Neural cell (in vitro differentiated cells): Measurements from ENCODE around the gene DAGLB. TPM values are rescaled to one million over a fixed set of nuclear protein-coding genes. Genes with fewer than 3 reads are reported as not detected.

ENCODE experiments used
- H2AFZ ChIP-seq: fragments of 200-600, 300-800 bp; sonication (generic), shearing (Covaris generic); 2 replicates; pipeline ENCODE4 v1.6.0; 2014; ENCODE audit warnings: low read depth, mild to moderate bottlenecking, antibody characterized with exemption, low read length, moderate library complexity
- H3F3A ChIP-seq: fragments of 200-600 bp; shearing (Covaris generic); 2 replicates; pipeline ENCODE4 v1.6.1; 2016; ENCODE audit warnings: mild to moderate bottlenecking, moderate library complexity, mixed read lengths, antibody characterized with exemption, low read length; ENCODE audit not compliant: insufficient read depth, poor library complexity, severe bottlenecking
- H3K27ac ChIP-seq: fragments of 200-600, 300-800 bp; sonication (generic), shearing (Covaris generic); 2 replicates; pipeline ENCODE4 v1.5.1; 2014; ENCODE audit warnings: mild to moderate bottlenecking, low read length, moderate library complexity
- H3K27me3 ChIP-seq: fragments of 300-800, 200-600 bp; sonication (generic), shearing (Covaris generic); 2 replicates; pipeline ENCODE4 v1.6.0; 2014; ENCODE audit warnings: mild to moderate bottlenecking, low read depth, low read length, moderate library complexity; ENCODE audit not compliant: insufficient read depth
- H3K36me3 ChIP-seq: fragments of 300-800, 200-600 bp; sonication (generic), shearing (Covaris generic); 2 replicates; pipeline ENCODE4 v1.5.1; 2014; ENCODE audit warnings: mild to moderate bottlenecking, antibody characterized with exemption, low read length, moderate library complexity; ENCODE audit not compliant: insufficient read depth
- H3K4me2 ChIP-seq: fragments of 300-800, 200-600 bp; sonication (generic), shearing (Covaris generic); 2 replicates; pipeline ENCODE4 v1.6.0; 2014; ENCODE audit warnings: mild to moderate bottlenecking, low read length
- H3K4me3 ChIP-seq: fragments of 300-800, 200-600 bp; sonication (generic), shearing (Covaris generic); 2 replicates; pipeline ENCODE4 v1.5.1; 2014; ENCODE audit warnings: mild to moderate bottlenecking, low read length, moderate library complexity
- H3K79me2 ChIP-seq: fragments of 200-600 bp; shearing (Covaris generic); replicated peaks from 2 replicates; pipeline ENCODE4 v1.6.0; 2014; ENCODE audit warnings: mild to moderate bottlenecking, low read length, moderate library complexity; ENCODE audit not compliant: insufficient read depth
- H3K9ac ChIP-seq: fragments of 300-800, 200-600 bp; sonication (generic), shearing (Covaris generic); 2 replicates; pipeline ENCODE4 v1.6.1; 2016; ENCODE audit warnings: mild to moderate bottlenecking, low read length, mixed read lengths
- H3K9me2 ChIP-seq: fragments of 200-600 bp; shearing (Covaris generic); 2 replicates; pipeline ENCODE4 v1.6.1; 2016; ENCODE audit warnings: mild to moderate bottlenecking, low read length, mixed read lengths; ENCODE audit not compliant: insufficient read depth
- H3K9me3 ChIP-seq: fragments of 200-600, 300-800 bp; sonication (generic), shearing (Covaris generic); 2 replicates; pipeline ENCODE4 v1.6.1; 2016; ENCODE audit warnings: mild to moderate bottlenecking, mixed run types, low read length, moderate library complexity, mixed read lengths
- H4K20me1 ChIP-seq: fragments of 200-600 bp; shearing (Covaris generic); 2 replicates; pipeline ENCODE4 v1.6.1; 2016; ENCODE audit warnings: mild to moderate bottlenecking, mixed run types; ENCODE audit not compliant: insufficient read depth
- EP300 ChIP-seq: fragments of 450-650 bp; conservative IDR thresholded peaks from 2 replicates; pipeline ENCODE4 v1.6.1; 2014; ENCODE audit warnings: antibody characterized with exemption, mild to moderate bottlenecking, moderate library complexity; ENCODE audit not compliant: poor library complexity, severe bottlenecking
- EZH2 ChIP-seq: fragments of 200-600, 300-800 bp; shearing (Covaris generic), sonication (generic); IDR thresholded peaks from 2 replicates; pipeline ENCODE4 v1.6.1; 2014; ENCODE audit warnings: antibody characterized with exemption, low read length, borderline replicate concordance, mild to moderate bottlenecking; ENCODE audit not compliant: insufficient read depth, poor library complexity, severe bottlenecking
- MXI1 ChIP-seq: fragments of 450-650 bp; conservative IDR thresholded peaks from 2 replicates; pipeline ENCODE4 v1.6.1; 2014; ENCODE audit warnings: antibody characterized with exemption, mild to moderate bottlenecking; ENCODE audit not compliant: poor library complexity, severe bottlenecking
- POLR2AphosphoS5 ChIP-seq: IDR thresholded peaks from 2 replicates; pipeline ENCODE4 v1.6.1; 2012
- RAD21 ChIP-seq: fragments of 450-650 bp; conservative IDR thresholded peaks from 2 replicates; pipeline ENCODE4 v1.6.1; 2014; ENCODE audit warnings: antibody characterized with exemption, mild to moderate bottlenecking, moderate library complexity
- SMC3 ChIP-seq: fragments of 450-650 bp; conservative IDR thresholded peaks from 2 replicates; pipeline ENCODE4 v1.6.1; 2014; ENCODE audit warnings: antibody characterized with exemption, mild to moderate bottlenecking, moderate library complexity; ENCODE audit not compliant: poor library complexity
- TAF1 ChIP-seq: IDR thresholded peaks from 2 replicates; pipeline ENCODE4 v1.6.1; 2012; ENCODE audit warnings: low read depth
- polyA plus RNA-seq: library from polyadenylated mRNA; depleted of rRNA; stranded (reverse); fragments of >200 nt; gene quantifications from 2 replicates; pipeline ENCODE4 v1.2.3, GENCODE V29; 2014
- TF ChIP-seq, protein P1 (sequence below): fragments of 450-650 bp; IDR thresholded peaks from 2 replicates; pipeline ENCODE4 v1.5.1; 2014; ENCODE audit warnings: antibody characterized with exemption, mild to moderate bottlenecking, moderate library complexity; ENCODE audit not compliant: poor library complexity, severe bottlenecking
- TF ChIP-seq, protein P2 (sequence below): IDR thresholded peaks from 2 replicates; pipeline ENCODE4 v1.6.1; 2012; ENCODE audit warnings: borderline replicate concordance

Gene DAGLB
- polyA plus RNA-seq, 1 donor from 2014 or later = 32.3 TPM

DNA sequence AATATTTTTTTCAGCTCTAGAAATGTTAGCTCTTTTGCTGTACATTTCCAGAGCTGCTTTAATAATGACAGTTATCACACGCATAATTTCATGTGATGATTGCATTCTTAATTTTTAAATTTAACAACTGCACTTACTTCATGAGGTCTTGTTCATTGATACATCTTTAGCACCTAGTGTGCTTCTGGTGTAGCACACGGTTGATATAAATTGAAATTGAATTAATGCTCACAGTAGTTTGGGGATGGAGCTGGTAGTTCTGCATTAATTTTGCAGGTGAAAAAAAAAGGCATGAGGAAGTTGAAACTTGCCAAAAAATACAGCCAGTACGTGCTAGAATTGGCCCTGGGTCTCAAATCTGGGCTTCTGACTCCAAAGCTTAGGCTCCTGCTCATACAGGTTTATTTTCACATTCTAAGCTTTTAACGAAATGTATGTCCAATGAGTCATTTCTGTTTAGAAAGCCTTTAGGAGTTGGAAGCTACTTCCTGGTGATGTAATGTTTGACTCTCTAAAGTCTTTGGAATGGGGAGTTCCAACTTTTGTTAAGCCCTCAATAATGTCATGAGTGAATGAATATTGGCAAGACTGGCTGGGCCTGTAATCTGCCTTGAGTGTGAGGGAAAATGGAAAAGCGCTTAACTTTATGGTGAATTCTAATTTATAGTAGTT, 62.5 kb downstream of the DAGLB start:
- Histone ChIP-seq H3K9ac (no peak overlapping the region), H3K4me2 (no peak overlapping the region), H3K36me3 (no peaks in the 10 kb centered on the region), H3K27ac (no peak overlapping the region), H4K20me1 (peaks cover 13% of the 10 kb centered on the region), H3K27me3 (no peaks in the 10 kb centered on the region), H3K79me2 (peaks cover 70% of the 10 kb centered on the region), H3F3A (no peaks in the 10 kb centered on the region), H2AFZ (no peak overlapping the region), H3K9me2 (no peaks in the 10 kb centered on the region), H3K9me3 (no peaks in the 10 kb centered on the region), H3K4me3 (no peak overlapping the region)
- TF ChIP-seq, protein P1, sequence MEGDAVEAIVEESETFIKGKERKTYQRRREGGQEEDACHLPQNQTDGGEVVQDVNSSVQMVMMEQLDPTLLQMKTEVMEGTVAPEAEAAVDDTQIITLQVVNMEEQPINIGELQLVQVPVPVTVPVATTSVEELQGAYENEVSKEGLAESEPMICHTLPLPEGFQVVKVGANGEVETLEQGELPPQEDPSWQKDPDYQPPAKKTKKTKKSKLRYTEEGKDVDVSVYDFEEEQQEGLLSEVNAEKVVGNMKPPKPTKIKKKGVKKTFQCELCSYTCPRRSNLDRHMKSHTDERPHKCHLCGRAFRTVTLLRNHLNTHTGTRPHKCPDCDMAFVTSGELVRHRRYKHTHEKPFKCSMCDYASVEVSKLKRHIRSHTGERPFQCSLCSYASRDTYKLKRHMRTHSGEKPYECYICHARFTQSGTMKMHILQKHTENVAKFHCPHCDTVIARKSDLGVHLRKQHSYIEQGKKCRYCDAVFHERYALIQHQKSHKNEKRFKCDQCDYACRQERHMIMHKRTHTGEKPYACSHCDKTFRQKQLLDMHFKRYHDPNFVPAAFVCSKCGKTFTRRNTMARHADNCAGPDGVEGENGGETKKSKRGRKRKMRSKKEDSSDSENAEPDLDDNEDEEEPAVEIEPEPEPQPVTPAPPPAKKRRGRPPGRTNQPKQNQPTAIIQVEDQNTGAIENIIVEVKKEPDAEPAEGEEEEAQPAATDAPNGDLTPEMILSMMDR = no peak
- no peak for TF ChIP-seq TAF1
- TF ChIP-seq EZH2 = no peak
- no peak for TF ChIP-seq SMC3
- TF ChIP-seq, protein P2, sequence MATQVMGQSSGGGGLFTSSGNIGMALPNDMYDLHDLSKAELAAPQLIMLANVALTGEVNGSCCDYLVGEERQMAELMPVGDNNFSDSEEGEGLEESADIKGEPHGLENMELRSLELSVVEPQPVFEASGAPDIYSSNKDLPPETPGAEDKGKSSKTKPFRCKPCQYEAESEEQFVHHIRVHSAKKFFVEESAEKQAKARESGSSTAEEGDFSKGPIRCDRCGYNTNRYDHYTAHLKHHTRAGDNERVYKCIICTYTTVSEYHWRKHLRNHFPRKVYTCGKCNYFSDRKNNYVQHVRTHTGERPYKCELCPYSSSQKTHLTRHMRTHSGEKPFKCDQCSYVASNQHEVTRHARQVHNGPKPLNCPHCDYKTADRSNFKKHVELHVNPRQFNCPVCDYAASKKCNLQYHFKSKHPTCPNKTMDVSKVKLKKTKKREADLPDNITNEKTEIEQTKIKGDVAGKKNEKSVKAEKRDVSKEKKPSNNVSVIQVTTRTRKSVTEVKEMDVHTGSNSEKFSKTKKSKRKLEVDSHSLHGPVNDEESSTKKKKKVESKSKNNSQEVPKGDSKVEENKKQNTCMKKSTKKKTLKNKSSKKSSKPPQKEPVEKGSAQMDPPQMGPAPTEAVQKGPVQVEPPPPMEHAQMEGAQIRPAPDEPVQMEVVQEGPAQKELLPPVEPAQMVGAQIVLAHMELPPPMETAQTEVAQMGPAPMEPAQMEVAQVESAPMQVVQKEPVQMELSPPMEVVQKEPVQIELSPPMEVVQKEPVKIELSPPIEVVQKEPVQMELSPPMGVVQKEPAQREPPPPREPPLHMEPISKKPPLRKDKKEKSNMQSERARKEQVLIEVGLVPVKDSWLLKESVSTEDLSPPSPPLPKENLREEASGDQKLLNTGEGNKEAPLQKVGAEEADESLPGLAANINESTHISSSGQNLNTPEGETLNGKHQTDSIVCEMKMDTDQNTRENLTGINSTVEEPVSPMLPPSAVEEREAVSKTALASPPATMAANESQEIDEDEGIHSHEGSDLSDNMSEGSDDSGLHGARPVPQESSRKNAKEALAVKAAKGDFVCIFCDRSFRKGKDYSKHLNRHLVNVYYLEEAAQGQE = no peak
- no peak for TF ChIP-seq RAD21
- TF ChIP-seq EP300 = no peak
- no peak for TF ChIP-seq MXI1
- TF ChIP-seq POLR2AphosphoS5 = no peak

DNA sequence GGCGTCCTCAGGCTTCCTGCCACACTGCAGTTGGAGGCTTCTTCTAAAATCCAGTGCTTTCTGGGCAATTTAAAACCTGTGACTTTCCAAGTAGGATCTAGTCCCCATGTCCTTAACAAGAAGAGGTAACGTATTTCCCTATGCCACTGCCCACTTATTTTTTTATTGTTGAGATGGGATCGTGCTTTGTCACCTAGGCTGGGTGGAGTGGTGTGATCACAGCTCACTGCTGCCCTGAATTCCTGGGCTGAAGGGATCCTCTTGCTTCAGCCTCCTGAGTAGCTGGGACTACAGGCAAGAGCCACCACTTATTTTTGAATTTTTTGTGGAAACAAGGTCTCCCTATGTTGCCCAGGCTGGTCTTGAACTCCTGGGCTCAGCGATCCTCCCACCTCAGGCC, 63.4 kb downstream of the DAGLB start:
- no peaks in the 10 kb centered on the region for H3K9me2 ChIP-seq
- H2AFZ ChIP-seq = no peak overlapping the region
- H3F3A ChIP-seq = no peaks in the 10 kb centered on the region
- H3K27me3 ChIP-seq = no peaks in the 10 kb centered on the region
- H3K27ac ChIP-seq = no peak overlapping the region
- TF ChIP-seq TAF1 = no peak
- TF ChIP-seq, protein P1 = no peak
- no peak for TF ChIP-seq POLR2AphosphoS5
- TF ChIP-seq, protein P2 = no peak
- no peak for TF ChIP-seq RAD21
- TF ChIP-seq MXI1 = no peak
- TF ChIP-seq SMC3 = no peak
- TF ChIP-seq EP300 = no peak
- H3K4me3 ChIP-seq = no peak overlapping the region
- H3K36me3 ChIP-seq = no peaks in the 10 kb centered on the region
- no peaks in the 10 kb centered on the region for H3K9me3 ChIP-seq
- H3K79me2 ChIP-seq = peaks cover 78% of the 10 kb centered on the region
- H3K4me2 ChIP-seq = no peak overlapping the region
- peaks cover 13% of the 10 kb centered on the region for H4K20me1 ChIP-seq
- H3K9ac ChIP-seq = no peak overlapping the region
